NCI-H345 treated with DMSO at 0.1 percent for 48 hours (cell line): ENCODE measurements around the gene SLC39A11.

Experiments used
- DNase-seq: peaks from one replicate; lab custom pipeline; 2025; ENCODE audit not compliant: unreplicated experiment; lab: John Stamatoyannopoulos, UW

SLC39A11 gene

GRCh38 chr17:72700226-72700625 lies 392.3 kb downstream of the SLC39A11 start:
- DNase-seq = no peak

- no peak for DNase-seq
Observed at GRCh38 chr17:72699545-72699944, 392.9 kb downstream of the SLC39A11 start.

GRCh38 chr17:72697602-72698146 lies 394.8 kb downstream of the SLC39A11 start:
- DNase-seq = no peak

- DNase-seq = no peak
Observed at GRCh38 chr17:72696721-72697120, 395.8 kb downstream of the SLC39A11 start.

GRCh38 chr17:72696156-72696555 lies 396.3 kb downstream of the SLC39A11 start:
- no peak for DNase-seq

GRCh38 chr17:72693956-72694355 lies 398.5 kb downstream of the SLC39A11 start:
- no peak for DNase-seq

GRCh38 chr17:72693151-72693878 lies 399.2 kb downstream of the SLC39A11 start:
- no peak for DNase-seq

GRCh38 chr17:72692676-72693075 lies 399.8 kb downstream of the SLC39A11 start:
- DNase-seq = no peak

- no peak for DNase-seq
Observed at GRCh38 chr17:72691586-72691985, 400.9 kb downstream of the SLC39A11 start.

GRCh38 chr17:72691017-72691416 lies 401.5 kb downstream of the SLC39A11 start:
- no peak for DNase-seq

- DNase-seq = peak; percentile 97
Observed at GRCh38 chr17:72687886-72688285, 404.6 kb downstream of the SLC39A11 start.

GRCh38 chr17:72684405-72685020 lies 408.0 kb downstream of the SLC39A11 start:
- no peak for DNase-seq

GRCh38 chr17:72683506-72684404 lies 408.7 kb downstream of the SLC39A11 start:
- peak; percentile 38 for DNase-seq

- no peak for DNase-seq
Observed at GRCh38 chr17:72682605-72683004, 409.9 kb downstream of the SLC39A11 start.

- DNase-seq = no peak
Observed at GRCh38 chr17:72681844-72682243, 410.6 kb downstream of the SLC39A11 start.

GRCh38 chr17:72677714-72678390 lies 414.6 kb downstream of the SLC39A11 start:
- no peak for DNase-seq

- DNase-seq = no peak
Observed at GRCh38 chr17:72677108-72677507, 415.4 kb downstream of the SLC39A11 start.

GRCh38 chr17:72672729-72673128 lies 419.8 kb downstream of the SLC39A11 start:
- no peak for DNase-seq

- no peak for DNase-seq
Observed at GRCh38 chr17:72671016-72671415, 421.5 kb downstream of the SLC39A11 start.

GRCh38 chr17:72667096-72668063 lies 425.1 kb downstream of the SLC39A11 start:
- DNase-seq = no peak
